Astrocyte of the cerebellum (primary cell): ENCODE data around the gene NPSR1.

ENCODE experiments used
- DNase-seq: peaks from one replicate; pipeline ENCODE4 v3.0.0-alpha.2; 2011; ENCODE audit warnings: low read depth
- H3K4me3 ChIP-seq: 2 replicates; pipeline ENCODE4 v1.5.1; 2011; ENCODE audit warnings: mild to moderate bottlenecking, low read depth, low read length, moderate library complexity
- in situ Hi-C: cut with HindIII; loops from 2 replicates; pipeline ENCODE4 v1.10.0; 2017; ENCODE audit warnings: low sequenced_read_pairs
- TF ChIP-seq, protein P1 (sequence below): IDR thresholded peaks from 2 replicates; pipeline ENCODE4 v1.5.1; 2012; ENCODE audit warnings: low read length, low read depth, moderate library complexity, mild to moderate bottlenecking; ENCODE audit errors: missing control alignments

Gene NPSR1

GRCh38 chr7:34762764-34763163 lies 104.7 kb downstream of the NPSR1 start:
- TF ChIP-seq, protein P1, sequence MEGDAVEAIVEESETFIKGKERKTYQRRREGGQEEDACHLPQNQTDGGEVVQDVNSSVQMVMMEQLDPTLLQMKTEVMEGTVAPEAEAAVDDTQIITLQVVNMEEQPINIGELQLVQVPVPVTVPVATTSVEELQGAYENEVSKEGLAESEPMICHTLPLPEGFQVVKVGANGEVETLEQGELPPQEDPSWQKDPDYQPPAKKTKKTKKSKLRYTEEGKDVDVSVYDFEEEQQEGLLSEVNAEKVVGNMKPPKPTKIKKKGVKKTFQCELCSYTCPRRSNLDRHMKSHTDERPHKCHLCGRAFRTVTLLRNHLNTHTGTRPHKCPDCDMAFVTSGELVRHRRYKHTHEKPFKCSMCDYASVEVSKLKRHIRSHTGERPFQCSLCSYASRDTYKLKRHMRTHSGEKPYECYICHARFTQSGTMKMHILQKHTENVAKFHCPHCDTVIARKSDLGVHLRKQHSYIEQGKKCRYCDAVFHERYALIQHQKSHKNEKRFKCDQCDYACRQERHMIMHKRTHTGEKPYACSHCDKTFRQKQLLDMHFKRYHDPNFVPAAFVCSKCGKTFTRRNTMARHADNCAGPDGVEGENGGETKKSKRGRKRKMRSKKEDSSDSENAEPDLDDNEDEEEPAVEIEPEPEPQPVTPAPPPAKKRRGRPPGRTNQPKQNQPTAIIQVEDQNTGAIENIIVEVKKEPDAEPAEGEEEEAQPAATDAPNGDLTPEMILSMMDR: no peak
- no peak overlapping the region for H3K4me3 ChIP-seq
- in situ Hi-C loops: no loop called here
- DNase-seq: no peak

DNA sequence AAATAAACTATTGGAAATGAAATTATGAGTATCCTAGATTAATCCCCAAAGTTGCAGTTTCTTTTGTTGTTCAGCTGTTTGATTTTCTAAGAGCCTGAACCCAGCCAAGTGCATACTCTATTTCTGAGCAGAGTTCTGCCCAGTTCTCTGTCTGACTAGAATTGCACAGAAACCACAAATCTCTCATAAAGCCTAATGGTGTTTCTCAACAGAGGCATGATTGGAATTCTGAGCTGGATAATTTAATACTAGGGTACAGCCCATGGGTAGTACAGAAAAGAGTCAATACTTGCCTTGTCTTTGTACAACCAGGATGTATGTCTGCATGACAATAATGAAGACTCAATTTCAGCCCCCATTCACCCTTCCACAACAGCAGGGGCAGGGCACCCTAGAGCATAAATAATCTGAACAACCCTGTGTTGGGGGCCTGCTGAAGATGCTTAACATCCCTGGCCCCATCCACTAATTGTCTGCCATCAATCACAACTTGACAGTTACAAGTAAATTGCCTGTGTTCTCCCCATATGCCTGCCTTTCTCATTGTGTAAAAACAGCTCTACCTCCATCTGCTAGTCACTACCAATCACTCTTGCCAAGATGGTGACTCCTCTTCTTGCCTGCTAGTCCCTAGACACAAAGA lies 114.4 kb downstream of the NPSR1 start:
- in situ Hi-C loops: no loop called here
- no peak for DNase-seq
- TF ChIP-seq, protein P1: no peak
- no peak overlapping the region for H3K4me3 ChIP-seq

- DNase-seq: no peak
- no peak overlapping the region for H3K4me3 ChIP-seq
- TF ChIP-seq, protein P1: no peak
- in situ Hi-C loops: no loop called here
Observed at GRCh38 chr7:34776748-34777358, 118.8 kb downstream of the NPSR1 start.

DNA sequence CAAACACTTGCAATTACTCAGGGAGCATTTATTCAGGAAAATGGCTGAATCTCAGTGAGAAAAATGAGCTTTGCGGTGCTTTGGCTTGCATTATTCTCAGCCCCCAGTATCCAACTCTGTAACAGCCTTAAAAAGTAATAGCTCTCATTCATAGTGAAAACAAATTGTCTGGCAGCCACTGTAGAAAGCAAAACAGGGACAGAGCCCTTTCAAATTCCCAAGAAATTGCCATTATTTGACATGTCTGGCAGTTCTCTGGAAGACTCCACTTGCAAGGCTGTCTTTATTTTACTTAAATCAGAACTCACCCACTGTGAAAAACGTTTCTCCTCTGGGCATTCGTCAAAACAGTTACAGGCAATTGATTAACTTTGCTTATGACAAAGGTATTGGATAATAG lies 122.5 kb downstream of the NPSR1 start:
- TF ChIP-seq, protein P1: no peak
- no peak for DNase-seq
- H3K4me3 ChIP-seq: no peak overlapping the region
- in situ Hi-C loops: no loop called here

- DNase-seq: no peak
- in situ Hi-C loops: no loop called here
- TF ChIP-seq, protein P1: no peak
- no peak overlapping the region for H3K4me3 ChIP-seq
Observed at GRCh38 chr7:34787586-34787985, 129.6 kb downstream of the NPSR1 start.

DNA sequence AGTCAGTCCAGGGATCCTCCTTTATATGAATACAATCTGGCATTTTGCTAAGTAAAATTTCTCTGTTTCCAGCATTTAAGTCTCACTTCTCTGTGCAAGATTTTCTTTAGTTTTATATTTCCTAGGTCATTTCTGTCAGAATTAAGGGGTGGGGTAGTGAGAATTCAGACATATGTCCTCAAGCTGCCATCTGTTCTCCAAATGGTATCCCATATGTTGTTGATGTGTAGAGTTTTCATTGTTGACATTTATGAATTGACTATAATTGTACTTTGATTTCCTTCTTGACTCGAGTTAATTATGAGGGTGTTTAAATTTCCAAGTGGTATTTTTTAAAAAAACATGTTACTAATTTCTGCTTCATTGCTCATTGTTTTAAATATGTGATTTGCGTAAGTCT lies 148.8 kb downstream of the NPSR1 start:
- no peak overlapping the region for H3K4me3 ChIP-seq
- in situ Hi-C loops: no loop called here
- no peak for DNase-seq
- TF ChIP-seq, protein P1: no peak
